Measurements from ENCODE around the gene LYZL4. TPM values are rescaled to one million over a fixed set of nuclear protein-coding genes. Genes with fewer than 3 reads are reported as not detected.

Gene LYZL4
- total RNA-seq (not detected), polyA plus RNA-seq (not detected)
- long read RNA-seq, donor 1 = 0 reads
- long read RNA-seq, donor 2 = 0 reads
- long read RNA-seq, donor 3 = 0 reads

- ATAC-seq (no peak), DNase-seq (no peak)
- Histone ChIP-seq H3K9me3 (no peaks in the 10 kb centered on the region), H3K27me3 (peaks cover 0 to 13% (median 3%) of the 10 kb centered on the region in 9 donors), H3K27ac (no peak within 1 kb of the TSS), H3K4me3 (no peak within 1 kb of the TSS), H3K36me3 (no peaks in the 10 kb centered on the region), H3K4me1 (no peaks in the 10 kb centered on the region)
- TF ChIP-seq POLR2A (IDR thresholded peaks at IDR 0.05) = no peak
- TF ChIP-seq CTCF (IDR thresholded peaks at IDR 0.05) = no peak
- 62 to 65% (median 64%) methylated on average over 5 of the region's 5 CpGs for WGBS, 4 donors
- intact Hi-C loops (cut with DNase I) = no loop called here
Observed at GRCh38 chr3:42410370-42411131, at the start of gene LYZL4. TSS of gene LYZL4 (minus strand) at chr3:42410610. CDS start at chr3:42407251, 3,359 bp downstream.

- TF ChIP-seq POLR2A (IDR thresholded peaks at IDR 0.05) (no peak), CTCF (IDR thresholded peaks at IDR 0.05) (no peak)
- no peak for DNase-seq
- intact Hi-C loops (cut with DNase I) = no loop called here
- Histone ChIP-seq H3K4me3 (no peak overlapping the region), H3K27ac (no peak overlapping the region), H3K4me1 (no peaks in the 10 kb centered on the region), H3K36me3 (no peaks in the 10 kb centered on the region), H3K27me3 (no peaks in the 10 kb centered on the region), H3K9me3 (peaks cover 0 to 5% (median 0%) of the 10 kb centered on the region in 12 donors)
- ATAC-seq = no peak
Observed at GRCh38 chr3:42459151-42459550, 48.7 kb upstream of the LYZL4 start.

- no peaks in the 10 kb centered on the region for H3K36me3 ChIP-seq
- ATAC-seq (no peak), DNase-seq (no peak)
- peaks cover 0 to 9% (median 0%) of the 10 kb centered on the region in 12 donors for H3K9me3 ChIP-seq
- no peak overlapping the region for H3K27ac ChIP-seq
- TF ChIP-seq POLR2A (IDR thresholded peaks at IDR 0.05) = no peak
- TF ChIP-seq CTCF (IDR thresholded peaks at IDR 0.05) = no peak
- intact Hi-C loops (cut with DNase I) = no loop called here
- no peaks in the 10 kb centered on the region for H3K27me3 ChIP-seq
- H3K4me1 ChIP-seq = peaks cover 0 to 11% (median 9%) of the 10 kb centered on the region in 12 donors
- H3K4me3 ChIP-seq = no peak overlapping the region
Observed at GRCh38 chr3:42456211-42456610, 45.8 kb upstream of the LYZL4 start.

GRCh38 chr3:42451546-42452230 is 41.3 kb upstream of the LYZL4 start:
- Histone ChIP-seq H3K4me1 (peaks cover 0 to 15% (median 9%) of the 10 kb centered on the region in 12 donors), H3K9me3 (peaks cover 0 to 9% (median 0%) of the 10 kb centered on the region in 12 donors), H3K4me3 (no peak overlapping the region), H3K27me3 (no peaks in the 10 kb centered on the region), H3K36me3 (no peaks in the 10 kb centered on the region), H3K27ac (peak overlapping the region in 10 of 12 donors; percentile 52 to 81 (median 69))
- WGBS, 4 donors = 7 to 19% (median 11%) methylated on average over 2 of the region's 2 CpGs
- DNase-seq = peak in 4 of 5 donors; percentile 36 to 66 (median 52)
- ATAC-seq = peak; percentile 84 to 96 (median 96)
- intact Hi-C loops (cut with DNase I) = no loop called here
- no peak for TF ChIP-seq CTCF (IDR thresholded peaks at IDR 0.05)
- no peak for TF ChIP-seq POLR2A (IDR thresholded peaks at IDR 0.05)

All from heart left ventricle (tissue), 16 donors.